B cell (primary cell): ENCODE results near the gene ACOXL. TPM values are rescaled to one million over a fixed set of nuclear protein-coding genes. Genes with fewer than 3 reads are reported as not detected.

ENCODE experiments used
- ATAC-seq: fragments of 200-7000 bp; cut with Tn5 transposase; one replicate; pipeline ENCODE4 v1.10.0; 2021; ENCODE audit warnings: low read depth, mild to moderate bottlenecking, moderate number of reproducible peaks, moderate library complexity
- CTCF ChIA-PET: fragments of 350-600 bp; sonication (Branson Sonifier 250); formaldehyde crosslinking; loops from one replicate; lab custom pipeline; 2021; ENCODE audit warnings: antibody characterized with exemption, inconsistent platforms; lab: Charles Lee
- POLR2A ChIA-PET: fragments of 350-600 bp; sonication (Branson Sonifier 250); formaldehyde crosslinking; loops from one replicate; lab custom pipeline; 2021; ENCODE audit warnings: antibody characterized with exemption; lab: Charles Lee
- DNase-seq: peaks from one replicate; pipeline ENCODE4 v3.0.0; 2013
- H2AFZ ChIP-seq: 2 replicates; pipeline ENCODE4 v1.6.1; 2012; ENCODE audit warnings: mild to moderate bottlenecking, low read depth, low read length; ENCODE audit not compliant: insufficient read depth, poor library complexity, severe bottlenecking
- H3K27ac ChIP-seq, 2 donors: 1 replicate in 1 of 2; 2 replicates in 1 of 2; pipeline ENCODE4 v1.5.1; 2012 to 2013; ENCODE audit warnings: low read length in 2 of 2, mild to moderate bottlenecking in 2 of 2, moderate library complexity in 1 of 2
- H3K27me3 ChIP-seq, 4 experiments: fragments of 200-600 bp in 1 of 4; sonication (generic) in 1 of 4; replicated peaks in 1 of 4; 1 replicate in 2 of 4; 2 replicates in 2 of 4; pipeline versions ENCODE4 v1.6.1 to v1.7.0; 2013 to 2016; ENCODE audit warnings: low read length in 3 of 4, mild to moderate bottlenecking in 2 of 4, mixed read lengths in 1 of 4, moderate library complexity in 1 of 4; ENCODE audit not compliant: insufficient read depth in 4 of 4, control insufficient read depth in 3 of 4; ENCODE audit errors: control extremely low read depth in 1 of 4
- H3K36me3 ChIP-seq, 2 experiments: replicated peaks in 1 of 2; 1 replicate in 1 of 2; 2 replicates in 1 of 2; pipeline versions ENCODE4 v1.6.1 to v1.7.1; 2013; ENCODE audit warnings: low read length in 1 of 2; ENCODE audit not compliant: insufficient read depth in 2 of 2, control insufficient read depth in 1 of 2; ENCODE audit errors: control extremely low read depth in 1 of 2, extremely low read depth in 1 of 2
- H3K4me1 ChIP-seq, 2 donors: fragments of 200-600 bp in 1 of 2; sonication (generic) in 1 of 2; 1 replicate in 1 of 2; 2 replicates in 1 of 2; pipeline versions ENCODE4 v1.5.1 to v1.6.1; 2013 to 2017; ENCODE audit warnings: low read length in 2 of 2; ENCODE audit not compliant: control insufficient read depth in 2 of 2, insufficient read depth in 2 of 2
- H3K4me2 ChIP-seq: replicated peaks from 2 replicates; pipeline ENCODE3; 2012; ENCODE audit warnings: mild to moderate bottlenecking, low read depth, low read length; ENCODE audit not compliant: poor library complexity, severe bottlenecking
- H3K4me3 ChIP-seq, 5 experiments: fragments of 200-600 bp in 1 of 5; sonication (generic) in 1 of 5; 1 replicate in 3 of 5; 2 replicates in 2 of 5; pipeline versions ENCODE4 v1.5.1 to v1.7.0; 2011 to 2016; ENCODE audit warnings: low read length in 4 of 5, mild to moderate bottlenecking in 4 of 5, low read depth in 2 of 5, control low read depth in 1 of 5, moderate library complexity in 1 of 5; ENCODE audit not compliant: insufficient read depth in 1 of 5; ENCODE audit errors: control extremely low read depth in 1 of 5, extremely low read depth in 1 of 5
- H3K79me2 ChIP-seq: fragments of 200-600 bp; sonication (generic); one replicate; pipeline ENCODE4 v1.6.0; 2016; ENCODE audit warnings: low read length; ENCODE audit not compliant: control insufficient read depth, insufficient read depth
- H3K9ac ChIP-seq: fragments of 200-600 bp; sonication (generic); 2 replicates; pipeline ENCODE4 v1.6.1; 2017; ENCODE audit warnings: mild to moderate bottlenecking, low read length, moderate library complexity
- H3K9me3 ChIP-seq, 3 donors: one replicate each; pipeline versions ENCODE4 v1.6.1 to v1.7.1; 2013; ENCODE audit warnings: low read length in 2 of 3; ENCODE audit not compliant: control insufficient read depth in 2 of 3, insufficient read depth in 1 of 3; ENCODE audit errors: control extremely low read depth in 1 of 3
- H4K20me1 ChIP-seq: 2 replicates; pipeline ENCODE4 v1.6.0; 2012; ENCODE audit warnings: mild to moderate bottlenecking, low read length; ENCODE audit not compliant: insufficient read depth, control insufficient read depth, poor library complexity, severe bottlenecking
- H3K27ac Mint-ChIP-seq: one replicate; pipeline ENCODE4 v1.8.0; 2021; ENCODE audit warnings: mixed read lengths
- H3K27me3 Mint-ChIP-seq: one replicate; pipeline ENCODE4 v1.8.0; 2021; ENCODE audit warnings: mixed read lengths
- H3K4me1 Mint-ChIP-seq: one replicate; pipeline ENCODE4 v1.8.0; 2021; ENCODE audit warnings: mixed read lengths
- H3K4me3 Mint-ChIP-seq: one replicate; pipeline ENCODE4 v1.8.0; 2021; ENCODE audit warnings: mixed read lengths
- H3K9me3 Mint-ChIP-seq: one replicate; pipeline ENCODE4 v1.8.0; 2022; ENCODE audit warnings: mixed read lengths; ENCODE audit not compliant: insufficient read depth
- EZH2 ChIP-seq: IDR thresholded peaks from 2 replicates; pipeline ENCODE4 v1.6.1; 2012; ENCODE audit warnings: borderline replicate concordance, low read depth, mild to moderate bottlenecking, moderate library complexity, low read length; ENCODE audit not compliant: insufficient read depth, poor library complexity, severe bottlenecking
- WGBS: methylation state at CpG from one replicate; pipeline ENCODE4 v1.1.5; 2013; ENCODE audit warnings: missing lambda C conversion rate; ENCODE audit not compliant: insufficient coverage; 5-methylcytosine and 5-hydroxymethylcytosine counted together
- intact Hi-C: fragments of 100-400 bp; cut with micrococcal nuclease; formaldehyde crosslinking; loops from one replicate; pipeline ENCODE4 v1.10.0; 2022
- polyA plus RNA-seq: library from polyadenylated mRNA; depleted of rRNA; stranded (reverse); fragments of >200 nt; gene quantifications from 2 replicates; pipeline ENCODE4 v1.2.3, GENCODE V29; 2012
- total RNA-seq, 2 donors: library from RNA; stranded (reverse); fragments of 120-200 nt in 1 of 2; gene quantifications; 1 replicate in 1 of 2; 2 replicates in 1 of 2; pipeline versions ENCODE4 v1.2.3 to v1.2.4, GENCODE V29; 2013 to 2022
- TF ChIP-seq, protein P1 (sequence below): fragments of 200-600 bp; IDR thresholded peaks from one replicate; pipeline ENCODE4 v1.8.0; 2022; ENCODE audit warnings: antibody characterized with exemption, mild to moderate bottlenecking

The ACOXL gene
- total and polyA plus RNA-seq, 2 donors (not counting 1 experiment from before 2014, with no cell fraction given): 0.06 TPM; not detected in 1

DNA sequence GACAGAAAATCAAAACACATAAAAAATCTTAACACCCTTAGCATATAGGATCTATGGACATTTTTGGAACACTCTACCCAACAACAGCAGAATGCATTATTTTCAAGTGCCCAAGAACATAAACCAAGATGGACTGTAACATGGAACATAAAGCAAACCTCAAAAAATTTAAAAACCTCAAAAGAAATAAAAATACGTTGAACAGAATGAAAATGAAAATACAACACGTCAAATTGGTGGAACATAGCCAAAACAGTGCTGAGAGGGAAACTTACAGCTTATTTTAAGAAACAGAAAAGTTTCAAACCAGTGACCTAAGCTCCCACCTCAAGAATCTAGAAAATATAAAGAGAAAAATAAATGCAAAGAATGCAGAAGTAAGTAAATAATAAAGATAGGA, 330.0 kb downstream of the ACOXL start:
- no peak overlapping the region for H3K4me2 ChIP-seq
- WGBS: no CpG with 5 or more reads among the region's 2 CpGs

DNA sequence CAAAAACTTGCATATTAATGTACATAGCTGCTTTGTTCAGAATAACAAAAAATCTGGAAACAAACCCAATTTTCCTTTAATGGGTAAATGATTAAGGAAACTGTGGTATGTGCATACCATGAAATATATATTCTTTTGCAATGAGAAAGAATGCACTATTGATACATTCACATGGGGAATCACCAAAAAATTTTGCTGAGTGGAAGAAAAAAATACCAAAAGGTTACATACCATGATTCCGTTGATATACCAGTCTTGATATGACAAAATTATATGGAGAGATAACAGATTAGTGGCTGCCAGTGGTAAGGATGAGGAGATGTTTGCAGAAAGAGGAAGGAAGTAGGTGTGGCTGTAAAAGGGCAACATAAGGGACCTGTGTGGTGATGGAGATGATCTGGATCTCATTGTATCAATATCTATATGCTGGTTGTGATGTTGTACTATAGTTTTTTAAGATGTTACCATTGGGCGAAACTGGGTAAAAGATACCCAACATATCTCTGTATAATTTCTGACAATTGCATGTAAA, 333.8 kb downstream of the ACOXL start:
- Mint-ChIP-seq H3K27me3 (no peaks in the 10 kb centered on the region), H3K4me1 (peaks cover 26% of the 10 kb centered on the region), H3K9me3 (no peaks in the 10 kb centered on the region), H3K4me3 (no peak overlapping the region), H3K27ac (no peak overlapping the region)
- no peaks in the 10 kb centered on the region for H3K79me2 ChIP-seq
- no CpG with 5 or more reads among the region's 2 CpGs for WGBS
- no peak overlapping the region for H2AFZ ChIP-seq
- ChIA-PET POLR2A (no interaction called here), CTCF (no interaction called here)
- H3K9ac ChIP-seq: no peak overlapping the region
- H4K20me1 ChIP-seq: no peaks in the 10 kb centered on the region
- DNase-seq (no peak), ATAC-seq (no peak)
- no peak overlapping the region for H3K4me3 ChIP-seq
- intact Hi-C loops: no loop called here
- H3K27me3 ChIP-seq: no peaks in the 10 kb centered on the region
- H3K27ac ChIP-seq: no peak overlapping the region
- no peaks in the 10 kb centered on the region for H3K36me3 ChIP-seq
- TF ChIP-seq, protein P1, sequence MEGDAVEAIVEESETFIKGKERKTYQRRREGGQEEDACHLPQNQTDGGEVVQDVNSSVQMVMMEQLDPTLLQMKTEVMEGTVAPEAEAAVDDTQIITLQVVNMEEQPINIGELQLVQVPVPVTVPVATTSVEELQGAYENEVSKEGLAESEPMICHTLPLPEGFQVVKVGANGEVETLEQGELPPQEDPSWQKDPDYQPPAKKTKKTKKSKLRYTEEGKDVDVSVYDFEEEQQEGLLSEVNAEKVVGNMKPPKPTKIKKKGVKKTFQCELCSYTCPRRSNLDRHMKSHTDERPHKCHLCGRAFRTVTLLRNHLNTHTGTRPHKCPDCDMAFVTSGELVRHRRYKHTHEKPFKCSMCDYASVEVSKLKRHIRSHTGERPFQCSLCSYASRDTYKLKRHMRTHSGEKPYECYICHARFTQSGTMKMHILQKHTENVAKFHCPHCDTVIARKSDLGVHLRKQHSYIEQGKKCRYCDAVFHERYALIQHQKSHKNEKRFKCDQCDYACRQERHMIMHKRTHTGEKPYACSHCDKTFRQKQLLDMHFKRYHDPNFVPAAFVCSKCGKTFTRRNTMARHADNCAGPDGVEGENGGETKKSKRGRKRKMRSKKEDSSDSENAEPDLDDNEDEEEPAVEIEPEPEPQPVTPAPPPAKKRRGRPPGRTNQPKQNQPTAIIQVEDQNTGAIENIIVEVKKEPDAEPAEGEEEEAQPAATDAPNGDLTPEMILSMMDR: no peak
- TF ChIP-seq EZH2: no peak
- H3K4me2 ChIP-seq: no peak overlapping the region
- peaks cover under 1 to 12% of the 10 kb centered on the region in 2 donors for H3K4me1 ChIP-seq
- peaks cover 0 to 2% (median 0%) of the 10 kb centered on the region in 3 donors for H3K9me3 ChIP-seq

More for the DNA sequence above, 330.0 kb downstream of the ACOXL start:
- Histone ChIP-seq H3K27me3 (no peaks in the 10 kb centered on the region), H4K20me1 (no peaks in the 10 kb centered on the region), H3K9me3 (peaks cover 0 to 6% (median 4%) of the 10 kb centered on the region in 3 donors), H3K27ac (no peak overlapping the region), H3K79me2 (no peaks in the 10 kb centered on the region), H3K36me3 (no peaks in the 10 kb centered on the region), H3K4me1 (peaks cover 16 to 25% of the 10 kb centered on the region in 2 donors), H2AFZ (no peak overlapping the region), H3K9ac (no peak overlapping the region), H3K4me3 (no peak overlapping the region)
- H3K4me1 Mint-ChIP-seq: peaks cover 39% of the 10 kb centered on the region
- intact Hi-C loops: no loop called here
- ATAC-seq: no peak
- H3K27me3 Mint-ChIP-seq: no peaks in the 10 kb centered on the region
- ChIA-PET CTCF (no interaction called here), POLR2A (no interaction called here)
- no peaks in the 10 kb centered on the region for H3K9me3 Mint-ChIP-seq
- H3K27ac Mint-ChIP-seq: no peak overlapping the region
- H3K4me3 Mint-ChIP-seq: no peak overlapping the region
- no peak for DNase-seq
- TF ChIP-seq EZH2: no peak
- TF ChIP-seq, protein P1: no peak
